H1 (cell line): ENCODE data around the gene SH3PXD2A. TPM values are rescaled to one million over a fixed set of nuclear protein-coding genes. Genes with fewer than 3 reads are reported as not detected.

Experiments
- polyA plus RNA-seq, 7 experiments: library from polyadenylated mRNA; depleted of rRNA in 3 of 7; stranded (reverse) in 5 of 7; unstranded in 2 of 7; fragments of >200 nt in 5 of 7; fragments of 200-250 nt in 2 of 7; gene quantifications; 1 replicate in 5 of 7; 2 replicates in 1 of 7; 4 replicates in 1 of 7; pipeline versions ENCODE4 v1.2.1 to v1.2.3, GENCODE V29; 2011 to 2013; ENCODE audit warnings: missing spikeins in 2 of 7, mixed read lengths in 2 of 7
- total RNA-seq: library from RNA; stranded (reverse); fragmentation: NEBNext Ultra II Directional; extraction: Animal tissue kit (Norgen Biotek cat#: 25700); gene quantifications from 2 replicates; pipeline ENCODE4 v1.2.1, GENCODE V29; 2021
- TF ChIP-seq, protein P1 (sequence below): IDR thresholded peaks from 2 replicates; pipeline ENCODE4 v1.6.1; 2011; ENCODE audit warnings: low read length, improper control_type of control experiment

Gene SH3PXD2A
- total and polyA plus RNA-seq, 2 of the 8 experiments (the other 6 are each of a cell fraction or from before 2014, with no cell fraction given), result 5.4 to 16.3 TPM

DNA sequence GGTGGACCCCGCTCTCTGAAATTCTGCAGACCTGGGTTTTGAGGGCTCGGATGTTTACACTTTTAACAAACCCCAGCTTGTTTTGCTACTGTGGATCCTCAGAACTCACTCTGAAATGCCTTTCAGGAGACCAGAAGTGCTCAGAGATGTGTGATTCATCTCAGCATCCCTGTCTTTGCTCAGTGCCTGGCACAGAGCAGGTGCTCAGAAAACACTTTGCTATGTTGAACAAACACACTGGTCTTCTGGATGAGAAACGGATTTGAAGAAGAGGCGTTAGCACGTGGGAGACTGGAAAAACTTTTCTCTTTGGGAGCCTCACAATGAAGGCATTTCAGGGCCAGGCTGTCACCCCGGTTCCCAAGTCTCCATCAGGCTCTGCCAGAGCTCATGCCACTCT is 53.3 kb downstream of the SH3PXD2A start (continued):
- TF ChIP-seq, protein P1, sequence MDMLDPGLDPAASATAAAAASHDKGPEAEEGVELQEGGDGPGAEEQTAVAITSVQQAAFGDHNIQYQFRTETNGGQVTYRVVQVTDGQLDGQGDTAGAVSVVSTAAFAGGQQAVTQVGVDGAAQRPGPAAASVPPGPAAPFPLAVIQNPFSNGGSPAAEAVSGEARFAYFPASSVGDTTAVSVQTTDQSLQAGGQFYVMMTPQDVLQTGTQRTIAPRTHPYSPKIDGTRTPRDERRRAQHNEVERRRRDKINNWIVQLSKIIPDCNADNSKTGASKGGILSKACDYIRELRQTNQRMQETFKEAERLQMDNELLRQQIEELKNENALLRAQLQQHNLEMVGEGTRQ, result no peak
